Upper lobe of right lung (tissue), 1 donor: ENCODE measurements around the gene FANCC. TPM values are rescaled to one million over a fixed set of nuclear protein-coding genes. Genes with fewer than 3 reads are reported as not detected.

ENCODE experiments used
- ATAC-seq: fragments of 200-7000 bp; cut with Tn5 transposase; one replicate; pipeline ENCODE4 v1.9.1; 2020; ENCODE audit warnings: mild to moderate bottlenecking, moderate library complexity
- DNase-seq: peaks from one replicate; pipeline ENCODE4 v3.0.0-alpha.2; 2020
- H3K27ac ChIP-seq: fragments of 200-600 bp; one replicate; pipeline ENCODE4 v1.8.0; 2022
- H3K27me3 ChIP-seq: fragments of 200-600 bp; one replicate; pipeline ENCODE4 v1.8.0; 2022; ENCODE audit warnings: mild to moderate bottlenecking
- H3K36me3 ChIP-seq: fragments of 200-600 bp; one replicate; pipeline ENCODE4 v1.8.0; 2022
- H3K4me1 ChIP-seq: fragments of 200-600 bp; one replicate; pipeline ENCODE4 v1.8.0; 2022
- H3K4me3 ChIP-seq: fragments of 200-600 bp; one replicate; pipeline ENCODE4 v1.8.0; 2022; ENCODE audit warnings: mild to moderate bottlenecking
- H3K9me3 ChIP-seq: fragments of 200-600 bp; one replicate; pipeline ENCODE4 v1.8.0; 2022
- CTCF ChIP-seq: fragments of 200-600 bp; IDR thresholded peaks from one replicate; pipeline ENCODE4 v1.8.0; 2022; ENCODE audit warnings: antibody characterized with exemption
- intact Hi-C: fragments of 100-400 bp; cut with DNase I; formaldehyde crosslinking; loops from one replicate; pipeline ENCODE4 v1.11.0; 2022
- total RNA-seq: library from RNA; stranded (reverse); fragmentation: NEBNext Ultra II Directional; extraction: Animal tissue kit (Norgen Biotek cat#: 25700); gene quantifications from one replicate; pipeline ENCODE4 v1.2.1, GENCODE V29; 2021
- donor health status: DM: no; HTN: yes; CAD: no; lungs with severe emphysema.

FANCC gene
- total RNA-seq, 1 donor from 2014 or later: 13.5 TPM

GRCh38 chr9:95095641-95096355, 221.7 kb downstream of the FANCC start:
- DNase-seq: no peak
- no peak for TF ChIP-seq CTCF

DNA sequence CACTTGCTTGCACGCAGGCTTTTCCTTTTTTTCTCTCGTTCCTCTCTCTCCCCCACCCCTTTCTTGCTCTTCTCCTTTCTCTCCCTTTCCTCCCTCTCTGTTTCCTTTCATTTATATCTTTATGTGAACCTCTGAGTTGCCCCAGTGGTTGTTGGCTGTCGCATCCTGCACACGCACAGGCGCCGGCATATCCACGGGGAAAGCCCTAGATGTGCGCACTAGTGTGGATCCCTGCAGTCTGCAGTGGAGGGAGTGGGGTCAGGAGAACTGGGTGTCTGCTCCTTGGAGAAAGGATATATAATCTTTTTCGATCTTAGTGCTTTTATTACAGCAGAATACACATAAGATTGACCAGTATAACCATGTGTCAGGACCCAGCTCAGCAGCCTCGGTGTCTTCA, 223.5 kb downstream of the FANCC start:
- Histone ChIP-seq H3K9me3 (no peaks in the 10 kb centered on the region), H3K27ac (no peak overlapping the region), H3K4me1 (peaks cover 55% of the 10 kb centered on the region), H3K27me3 (no peaks in the 10 kb centered on the region), H3K4me3 (no peak overlapping the region), H3K36me3 (no peaks in the 10 kb centered on the region)
- no peak for TF ChIP-seq CTCF
- DNase-seq: no peak
- no peak for ATAC-seq
- intact Hi-C loops: no loop called here

More at GRCh38 chr9:95095641-95096355, 221.7 kb downstream of the FANCC start:
- Histone ChIP-seq H3K9me3 (no peaks in the 10 kb centered on the region), H3K4me1 (peaks cover 43% of the 10 kb centered on the region), H3K27ac (peak overlapping the region; percentile 69), H3K4me3 (no peak overlapping the region), H3K36me3 (peaks cover 6% of the 10 kb centered on the region), H3K27me3 (no peaks in the 10 kb centered on the region)
- ATAC-seq: no peak
- intact Hi-C loops: no loop called here

DNA sequence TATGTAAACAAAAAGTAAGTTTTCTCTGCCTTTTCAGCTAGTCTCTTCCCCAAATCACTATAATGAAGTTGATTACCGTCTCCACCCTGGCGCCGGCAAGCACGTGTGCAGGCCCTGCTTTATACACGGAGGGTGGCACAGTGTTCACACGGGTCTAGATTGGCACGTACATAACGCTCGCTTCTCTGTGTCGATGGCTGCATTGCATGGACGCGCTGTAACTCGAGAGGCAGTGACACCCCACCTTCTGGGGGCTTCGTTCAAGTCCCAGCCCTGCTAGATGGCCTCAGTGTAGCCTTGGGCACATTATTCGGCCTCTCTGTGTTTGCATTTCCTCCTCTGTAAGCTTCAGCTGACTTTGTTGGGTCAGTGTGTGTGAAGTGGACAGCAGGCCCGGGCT, 223.9 kb downstream of the FANCC start:
- TF ChIP-seq CTCF: no peak
- no peak for ATAC-seq
- no peak for DNase-seq
- no peak overlapping the region for H3K27ac ChIP-seq
- no peaks in the 10 kb centered on the region for H3K36me3 ChIP-seq
- H3K4me1 ChIP-seq: peaks cover 55% of the 10 kb centered on the region
- no peaks in the 10 kb centered on the region for H3K27me3 ChIP-seq
- intact Hi-C loops: no loop called here
- H3K9me3 ChIP-seq: no peaks in the 10 kb centered on the region
- no peak overlapping the region for H3K4me3 ChIP-seq

- H3K27me3 ChIP-seq: no peaks in the 10 kb centered on the region
- DNase-seq (no peak), ATAC-seq (no peak)
- peak overlapping the region; percentile 65 for H3K27ac ChIP-seq
- no peak for TF ChIP-seq CTCF
- no peak overlapping the region for H3K4me3 ChIP-seq
- intact Hi-C loops: no loop called here
- H3K36me3 ChIP-seq: peaks cover 4% of the 10 kb centered on the region
- no peaks in the 10 kb centered on the region for H3K9me3 ChIP-seq
- peaks cover 55% of the 10 kb centered on the region for H3K4me1 ChIP-seq
These were observed 225.0 kb downstream of the FANCC start for GRCh38 chr9:95092262-95093072.

- no peaks in the 10 kb centered on the region for H3K27me3 ChIP-seq
- no peak for ATAC-seq
- peak overlapping the region; percentile 66 for H3K27ac ChIP-seq
- DNase-seq: no peak
- H3K36me3 ChIP-seq: peaks cover 5% of the 10 kb centered on the region
- H3K4me3 ChIP-seq: no peak overlapping the region
- no peak for TF ChIP-seq CTCF
- H3K4me1 ChIP-seq: peaks cover 55% of the 10 kb centered on the region
- H3K9me3 ChIP-seq: no peaks in the 10 kb centered on the region
- intact Hi-C loops: no loop called here
These were observed 225.8 kb downstream of the FANCC start for GRCh38 chr9:95091601-95092261.
